Stimulated activated CD8-positive, alpha-beta memory T cell treated with anti-CD3 and anti-CD28 coated beads, Interleukin-2, amount 100 ng/mL, for 1 hour (primary cell): ENCODE data around the gene PWWP2A.
"Not testable (repeated sequence)": the region's sequence is repeated elsewhere in the genome, so short reads cannot be mapped to it uniquely, and the experiment has no call there.

ENCODE experiments used
- DNase-seq, 2 donors: peaks; one replicate each; pipeline ENCODE4 v3.0.0-alpha.2; 2020; ENCODE audit warnings: low read depth in 2 of 2

The PWWP2A gene

DNA sequence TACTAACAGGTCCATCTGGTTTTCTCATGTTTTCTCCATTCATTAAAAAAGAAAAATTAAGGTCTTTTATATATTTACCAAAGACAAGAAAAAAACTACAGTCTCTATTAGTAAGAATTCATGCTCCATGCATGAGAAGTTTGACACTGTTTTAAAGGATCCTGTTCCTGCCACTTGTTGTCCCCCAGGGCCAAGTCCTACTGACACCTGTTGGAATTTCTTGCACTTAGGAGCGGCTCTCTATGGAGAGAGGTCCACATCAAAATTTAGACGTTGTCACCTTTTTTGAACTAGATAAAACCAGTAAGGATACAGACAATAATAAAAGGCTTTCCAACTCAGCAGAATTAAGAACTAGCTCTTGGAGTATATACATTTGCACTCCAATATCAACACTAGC, 42.3 kb downstream of the PWWP2A start:
- no peak for DNase-seq

DNA sequence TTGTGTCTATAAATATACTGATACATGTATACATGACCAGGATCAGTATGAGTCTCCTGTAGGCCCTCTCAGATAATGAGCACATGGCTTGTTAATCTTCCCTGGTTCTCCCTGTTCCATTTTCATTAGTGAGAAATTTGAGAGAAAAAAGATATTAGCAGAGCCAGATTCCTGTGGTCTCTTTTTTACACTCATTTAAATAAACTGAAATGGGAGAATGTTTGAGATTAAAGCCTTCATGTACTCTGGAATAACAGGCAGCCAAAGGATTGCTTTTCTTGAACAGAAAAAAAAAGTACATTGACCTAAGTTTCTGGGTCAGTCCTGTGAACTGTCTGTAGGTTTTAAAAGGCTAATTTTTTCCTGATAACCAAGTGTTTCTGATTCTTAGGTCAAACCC, 44.2 kb downstream of the PWWP2A start:
- no peak for DNase-seq

DNA sequence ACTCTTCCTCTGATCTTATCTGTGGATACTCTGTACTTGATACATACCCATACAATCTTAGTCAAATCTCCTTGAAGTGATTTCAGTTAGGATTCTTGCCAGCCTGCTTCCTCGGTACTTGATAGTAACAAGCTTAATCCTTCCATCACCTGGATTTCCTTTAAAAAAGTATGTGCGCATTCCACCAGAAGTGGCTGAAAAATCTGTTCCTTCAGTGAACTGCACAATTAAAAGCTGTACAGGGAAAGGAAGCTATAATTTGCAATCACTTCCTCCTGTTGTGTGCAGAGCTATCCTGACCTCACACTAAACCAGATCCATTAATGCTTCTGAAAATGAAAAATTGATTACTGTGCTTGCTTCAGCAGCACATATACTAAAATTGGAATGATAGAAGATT, 47.3 kb downstream of the PWWP2A start:
- DNase-seq: no peak

DNA sequence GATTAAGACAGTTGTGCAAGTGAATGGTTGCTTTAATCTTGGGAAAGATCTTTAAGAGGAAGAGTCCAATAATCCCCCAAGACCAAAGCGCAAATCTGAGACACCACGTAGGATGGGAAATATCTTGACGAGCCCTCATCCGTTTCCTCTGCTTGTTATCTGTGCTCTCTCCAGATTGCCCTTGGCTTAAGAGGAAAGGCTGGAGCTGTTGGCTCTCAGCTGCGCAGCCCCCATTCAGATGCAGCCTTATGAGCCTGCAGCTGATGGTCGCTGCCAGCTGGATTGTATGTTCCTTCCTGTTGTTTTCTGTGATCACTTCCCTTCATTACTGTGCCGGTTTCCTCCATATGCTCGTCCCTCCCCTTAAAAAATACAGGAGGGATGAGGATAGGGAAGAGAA, 47.7 kb downstream of the PWWP2A start:
- DNase-seq: no peak

DNA sequence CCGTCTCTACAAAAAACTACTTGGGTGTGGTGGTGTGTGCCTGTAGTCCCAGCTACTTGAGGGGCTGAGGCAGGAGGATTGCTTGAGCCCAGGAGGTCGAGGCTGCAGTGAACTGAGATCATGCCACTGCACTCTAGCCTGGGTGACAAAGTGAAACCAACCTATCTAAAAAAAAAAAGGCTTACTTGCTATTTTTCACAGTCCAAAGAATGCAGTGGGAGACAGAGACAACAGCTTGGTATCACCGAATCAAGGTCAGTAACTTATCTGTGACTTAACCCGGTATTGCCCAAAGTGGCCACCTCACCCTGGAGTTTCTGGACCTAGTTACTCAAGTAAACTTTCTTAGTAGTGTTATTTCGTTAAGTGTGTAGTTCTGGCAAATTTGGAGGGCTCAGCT, 50.1 kb downstream of the PWWP2A start:
- DNase-seq: not testable (repeated sequence)

DNA sequence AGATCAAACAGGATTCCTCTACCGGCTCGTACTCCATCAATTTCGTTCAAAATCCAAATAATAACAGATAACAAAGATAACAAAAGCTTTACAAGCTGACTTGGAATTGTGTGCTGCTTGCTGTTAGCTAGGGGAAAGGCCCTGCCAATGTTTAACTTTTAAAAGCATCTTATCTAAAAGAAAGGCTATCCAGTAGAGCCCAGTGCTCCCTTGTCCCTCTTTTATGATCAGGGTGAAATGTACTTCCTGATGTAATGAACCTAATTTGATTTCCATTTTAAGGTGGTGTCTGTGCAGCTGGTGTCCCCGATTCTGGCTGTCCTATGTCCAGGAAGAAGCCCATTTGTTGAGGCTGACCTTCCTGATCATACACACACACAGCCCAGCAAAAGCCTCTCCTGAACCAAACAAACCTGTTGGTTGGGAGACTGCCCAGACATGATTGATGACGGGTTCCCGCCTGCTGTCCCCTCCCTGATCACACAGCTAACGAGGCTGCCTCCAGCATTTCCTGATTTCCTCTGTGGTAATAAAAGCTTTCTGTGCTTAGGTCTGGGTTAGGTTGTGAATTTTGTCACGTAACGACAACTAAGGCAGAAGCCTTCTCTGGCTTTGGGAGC, 54.1 kb downstream of the PWWP2A start:
- DNase-seq: no peak

DNA sequence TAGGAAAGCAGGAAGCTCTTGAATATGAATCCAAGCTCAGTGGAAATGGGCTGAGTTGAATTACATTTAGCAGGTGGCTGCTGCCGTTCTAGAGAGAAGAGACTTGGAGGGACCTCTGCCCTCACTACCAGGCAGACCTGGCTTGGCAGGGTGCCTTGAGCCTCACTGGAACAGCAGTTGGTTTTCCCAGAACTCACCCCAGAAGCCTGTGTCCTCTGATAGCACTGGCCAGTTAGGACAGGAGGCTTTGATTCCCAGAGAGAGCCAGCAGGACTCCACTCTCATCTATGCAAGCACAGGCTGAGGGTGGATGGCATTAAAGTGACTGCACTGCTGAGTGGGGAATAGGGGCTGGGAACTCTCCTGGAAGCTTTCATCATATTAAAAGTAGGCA, 54.8 kb downstream of the PWWP2A start:
- no peak for DNase-seq

DNA sequence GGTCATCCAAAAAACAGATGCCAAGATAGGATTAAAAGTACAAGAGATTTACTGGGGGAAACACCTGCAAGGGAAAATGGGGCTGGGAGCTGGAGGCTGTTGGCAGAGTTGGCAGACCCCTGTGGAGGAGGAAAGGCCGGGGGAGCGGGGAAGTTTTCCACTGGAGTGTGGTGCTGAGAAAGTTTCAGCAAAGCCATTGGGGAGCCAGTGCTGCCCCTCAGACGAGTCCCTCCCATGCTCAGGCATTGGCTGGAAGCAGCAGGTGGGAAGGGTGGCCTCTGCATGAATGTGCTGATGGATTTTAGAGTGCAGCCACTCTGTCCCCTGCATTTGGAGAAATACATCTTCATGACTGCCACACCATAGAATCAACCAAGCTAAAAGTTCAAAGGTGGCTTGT, 57.5 kb downstream of the PWWP2A start:
- DNase-seq: no peak

DNA sequence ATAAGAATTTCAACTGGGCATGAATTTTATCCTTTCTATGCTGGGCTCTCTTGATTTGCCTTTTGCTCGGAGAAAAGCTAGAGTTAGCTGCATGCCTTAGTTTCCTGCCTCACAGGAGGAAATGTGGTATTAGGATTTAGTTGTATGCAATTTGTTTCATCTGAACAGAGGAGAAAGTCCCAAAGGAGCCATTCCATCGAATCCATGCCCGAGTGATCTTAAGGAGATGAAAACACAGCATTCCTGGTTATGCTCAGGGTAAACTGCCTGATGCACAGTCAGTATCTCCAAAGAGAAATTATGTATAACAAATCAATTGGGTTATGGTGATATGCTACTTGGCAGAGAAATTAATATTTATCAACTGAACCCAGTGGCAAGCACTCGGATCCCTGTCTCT, 59.2 kb downstream of the PWWP2A start:
- DNase-seq: no peak

DNA sequence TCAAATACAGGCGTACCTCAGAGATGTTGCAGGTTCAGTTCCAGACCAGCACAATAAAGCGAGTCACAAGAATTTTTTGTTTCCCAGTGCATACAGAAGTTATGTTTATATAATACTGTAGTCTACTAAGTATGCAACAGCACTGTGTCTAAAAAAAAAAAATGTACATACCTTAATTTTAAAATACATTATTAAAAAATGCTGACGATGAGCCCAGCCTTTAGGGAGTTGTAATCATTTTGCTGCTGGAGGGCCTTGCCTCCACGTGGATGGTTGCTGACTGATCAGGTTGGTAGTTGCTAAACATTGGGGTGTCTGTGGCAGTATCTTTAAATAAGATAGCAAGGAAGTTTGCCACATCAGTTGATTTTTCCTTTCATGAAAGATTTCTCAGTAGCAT, 62.0 kb downstream of the PWWP2A start:
- DNase-seq: no peak

DNA sequence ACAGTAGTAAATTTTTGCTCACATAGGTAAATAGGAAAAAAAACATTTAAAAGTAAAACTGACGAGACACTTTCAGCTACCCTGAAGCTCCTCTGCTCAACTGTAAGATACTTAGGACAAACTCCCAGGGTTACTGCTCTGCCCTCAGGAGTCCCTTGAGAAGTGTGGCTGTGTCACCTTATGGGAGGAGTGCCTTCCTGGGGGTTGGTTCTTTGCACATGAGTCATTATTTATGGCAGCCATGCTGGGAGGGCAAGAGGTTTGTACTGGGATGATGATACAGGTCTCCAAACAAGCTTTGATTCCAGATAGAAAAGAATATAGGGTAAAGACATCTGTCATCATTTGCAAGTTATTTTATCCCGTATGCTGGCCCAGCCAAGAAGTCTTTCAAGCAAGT, 64.4 kb downstream of the PWWP2A start:
- DNase-seq: no peak

DNA sequence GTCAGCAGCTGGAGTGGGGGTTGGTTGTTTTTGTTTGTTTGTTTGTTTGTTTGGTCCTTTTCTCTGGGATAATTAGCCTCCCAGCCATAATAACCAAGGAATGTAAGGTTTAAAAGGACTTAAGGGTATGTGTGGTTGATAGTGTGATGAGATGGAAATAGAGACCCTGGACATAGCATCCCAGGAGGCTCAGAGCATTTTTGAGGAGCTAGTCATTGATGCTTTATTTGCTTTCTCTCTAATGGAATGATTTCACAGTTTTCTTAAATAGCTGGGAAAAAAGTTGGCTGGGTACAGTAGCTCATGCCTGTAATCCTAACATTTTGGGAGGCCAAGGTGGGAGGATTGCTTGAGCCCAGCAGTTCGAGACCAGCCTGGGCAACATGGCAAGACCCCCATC, 65.2 kb downstream of the PWWP2A start:
- DNase-seq: no peak

DNA sequence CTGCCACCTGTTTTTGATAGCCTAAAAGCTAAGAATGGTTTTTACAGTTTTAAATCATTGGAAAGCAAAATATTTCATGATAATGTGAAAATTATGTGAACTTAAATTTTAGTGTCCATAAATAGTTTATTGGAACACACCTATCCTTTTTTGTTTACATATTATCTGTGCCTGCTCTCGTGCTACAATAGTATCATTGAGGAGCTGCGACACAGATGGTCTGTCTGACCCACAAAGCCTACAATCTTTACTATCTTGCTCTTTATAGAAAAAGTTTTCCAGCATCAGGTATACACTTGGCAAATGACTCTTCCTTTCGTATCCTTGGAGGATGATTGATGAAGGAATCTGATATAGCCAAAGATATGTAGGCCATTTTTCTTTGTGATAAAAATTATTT, 70.2 kb downstream of the PWWP2A start:
- no peak for DNase-seq

DNA sequence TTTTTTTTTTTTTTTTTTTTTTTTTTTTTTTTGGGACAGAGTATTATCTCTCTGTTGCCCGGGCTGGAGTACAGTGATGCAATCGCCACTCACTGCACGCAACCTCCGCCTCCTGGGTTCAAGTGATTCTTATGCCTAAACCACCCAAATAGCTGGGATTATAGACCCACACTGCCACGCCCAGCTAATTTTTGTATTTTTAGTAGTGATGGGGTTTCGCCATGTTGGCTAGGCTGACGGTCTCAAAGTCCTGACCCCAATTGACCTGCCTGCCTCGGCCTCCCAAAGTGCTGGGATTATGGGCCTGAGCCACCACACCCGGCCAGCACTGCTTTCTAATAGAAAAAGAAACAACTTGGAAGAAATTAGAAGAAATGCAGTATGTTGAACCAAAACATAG, 71.1 kb downstream of the PWWP2A start:
- no peak for DNase-seq

DNA sequence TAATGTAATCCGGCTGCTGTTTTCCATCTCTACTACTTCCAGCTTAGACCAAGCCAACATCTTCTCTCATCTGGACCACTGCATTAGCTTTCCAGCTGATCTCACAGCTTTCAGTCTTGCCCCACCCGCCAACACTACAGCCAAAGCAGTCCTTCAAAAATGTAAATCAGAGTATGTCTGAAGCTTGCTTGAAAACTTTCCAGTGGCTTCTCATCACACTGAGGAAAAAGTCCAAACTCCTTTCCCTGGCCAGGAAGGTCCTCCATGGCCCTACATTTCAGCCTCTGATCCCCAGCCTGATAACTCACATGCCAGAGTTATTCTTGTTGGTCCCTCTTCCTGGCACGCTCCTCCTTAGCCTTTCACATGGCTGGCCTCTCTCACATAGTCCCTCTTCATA, 71.8 kb downstream of the PWWP2A start:
- no peak for DNase-seq

DNA sequence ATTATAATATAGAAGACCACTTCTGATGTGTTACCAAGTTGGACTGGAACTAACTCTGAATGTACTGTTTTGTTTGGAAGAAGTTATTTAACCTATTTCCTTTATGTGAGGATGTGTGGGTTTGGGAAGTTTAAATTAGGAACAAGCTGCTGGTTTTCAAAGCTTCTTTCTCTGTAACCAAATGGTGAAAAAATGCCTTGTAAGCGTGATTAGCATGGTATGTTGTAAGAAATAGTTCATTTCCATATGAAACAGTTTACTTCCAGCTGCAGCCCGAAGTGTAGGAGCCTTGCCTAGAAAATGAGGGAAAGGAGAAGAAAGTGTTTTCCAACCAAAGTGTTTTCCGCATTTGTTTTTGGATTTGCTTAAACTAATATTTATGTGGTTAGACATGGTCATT, 74.3 kb downstream of the PWWP2A start:
- no peak for DNase-seq

DNA sequence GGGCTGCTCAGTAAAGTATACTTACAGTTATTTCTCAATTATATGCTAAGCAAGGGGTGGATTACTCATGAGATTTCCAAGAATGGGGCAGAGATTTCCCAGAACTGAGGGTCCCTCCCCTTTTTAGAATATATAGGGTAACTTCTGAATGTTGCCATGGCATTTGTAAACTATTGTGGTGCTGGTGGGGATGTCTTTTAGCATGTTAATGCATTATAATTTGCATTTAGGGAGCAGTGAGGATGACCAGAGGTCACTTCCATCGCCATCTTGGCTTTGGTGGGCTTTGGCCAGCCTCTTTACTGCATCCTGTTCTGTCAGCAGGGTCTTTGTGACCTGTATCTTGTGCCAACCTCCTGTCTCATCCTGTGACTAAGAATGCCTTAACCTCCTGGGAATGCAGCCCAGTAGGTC, 74.9 kb downstream of the PWWP2A start:
- DNase-seq: no peak

DNA sequence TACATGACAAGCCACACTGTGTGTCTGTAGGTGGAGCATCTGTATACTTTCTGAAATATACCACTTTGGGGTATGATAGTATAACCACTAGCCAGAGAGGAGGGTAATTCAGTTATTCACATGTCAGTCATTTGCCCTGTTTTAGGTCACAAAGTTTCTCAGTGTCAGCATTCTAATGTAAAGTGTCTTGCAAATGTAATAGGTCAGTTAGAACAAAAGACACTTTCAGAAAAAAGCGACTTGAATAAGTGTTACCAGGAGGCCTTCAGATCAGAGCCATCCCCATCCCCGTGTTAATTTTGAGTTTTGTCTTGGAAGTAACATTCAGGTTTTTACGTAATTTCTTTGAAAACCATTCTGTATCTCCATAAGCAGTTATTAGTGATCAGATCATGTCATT, 76.6 kb downstream of the PWWP2A start:
- DNase-seq: no peak
